GM19023 (cell line): ENCODE measurements around the gene DHX8.

ENCODE experiments used
- ATAC-seq: cut with Tn5 transposase; IDR thresholded peaks from one replicate; pipeline ENCODE4 v1.9.1; 2021; ENCODE audit warnings: mild to moderate bottlenecking, moderate library complexity; ENCODE audit not compliant: unreplicated experiment

DHX8 gene

DNA sequence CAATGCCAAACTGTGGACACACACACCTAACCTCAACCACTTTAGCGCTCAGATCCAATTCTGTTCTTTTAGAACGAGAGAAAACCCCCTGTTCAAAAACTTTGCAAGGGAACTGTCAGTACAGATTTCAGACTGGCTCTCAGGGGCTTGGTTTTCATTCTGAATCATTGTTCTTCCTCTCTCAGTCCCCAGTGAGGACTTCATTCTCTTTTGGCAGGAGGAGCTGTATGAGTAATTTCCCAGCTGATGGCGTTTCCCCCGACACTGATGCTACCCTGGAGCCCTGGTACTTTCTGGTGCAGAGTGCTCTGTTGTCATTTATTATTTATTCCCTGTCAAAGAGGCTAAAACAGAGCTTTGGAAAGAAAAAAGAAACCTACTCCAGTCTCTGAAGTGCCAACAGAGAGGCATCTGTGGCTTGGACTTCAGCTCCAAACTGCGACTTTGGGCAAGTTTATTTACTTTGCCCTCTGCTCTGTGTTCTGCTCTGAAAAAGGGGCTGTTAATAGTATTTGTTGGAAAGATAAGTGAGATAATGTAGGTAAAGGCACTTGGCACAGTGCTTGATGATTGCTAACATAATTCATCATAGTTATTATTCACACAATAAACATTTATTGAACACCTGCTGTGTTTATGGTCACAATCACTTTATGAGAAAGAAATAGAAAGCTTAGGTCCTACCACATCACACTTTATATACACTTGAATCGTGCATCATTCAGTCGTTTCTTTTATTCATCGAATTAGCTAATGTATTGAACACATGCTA, 34.0 kb downstream of the DHX8 start:
- ATAC-seq = peak; percentile 52

DNA sequence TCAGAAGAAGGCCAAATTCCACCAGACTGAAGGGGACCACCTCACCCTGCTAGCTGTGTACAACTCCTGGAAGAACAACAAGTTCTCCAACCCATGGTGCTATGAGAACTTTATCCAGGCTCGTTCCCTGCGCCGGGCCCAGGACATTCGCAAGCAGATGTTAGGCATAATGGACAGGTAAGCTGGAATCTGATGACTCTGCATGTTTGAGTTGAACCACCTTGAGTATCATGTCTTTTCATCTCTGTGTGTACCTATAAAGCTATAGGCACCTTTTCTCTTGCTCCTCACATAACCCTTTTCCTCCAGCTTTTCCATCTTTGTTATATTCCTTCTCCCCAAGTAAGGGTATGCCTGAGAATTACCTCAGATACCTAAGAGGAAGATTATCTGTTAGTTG, 37.6 kb downstream of the DHX8 start:
- no peak for ATAC-seq

DNA sequence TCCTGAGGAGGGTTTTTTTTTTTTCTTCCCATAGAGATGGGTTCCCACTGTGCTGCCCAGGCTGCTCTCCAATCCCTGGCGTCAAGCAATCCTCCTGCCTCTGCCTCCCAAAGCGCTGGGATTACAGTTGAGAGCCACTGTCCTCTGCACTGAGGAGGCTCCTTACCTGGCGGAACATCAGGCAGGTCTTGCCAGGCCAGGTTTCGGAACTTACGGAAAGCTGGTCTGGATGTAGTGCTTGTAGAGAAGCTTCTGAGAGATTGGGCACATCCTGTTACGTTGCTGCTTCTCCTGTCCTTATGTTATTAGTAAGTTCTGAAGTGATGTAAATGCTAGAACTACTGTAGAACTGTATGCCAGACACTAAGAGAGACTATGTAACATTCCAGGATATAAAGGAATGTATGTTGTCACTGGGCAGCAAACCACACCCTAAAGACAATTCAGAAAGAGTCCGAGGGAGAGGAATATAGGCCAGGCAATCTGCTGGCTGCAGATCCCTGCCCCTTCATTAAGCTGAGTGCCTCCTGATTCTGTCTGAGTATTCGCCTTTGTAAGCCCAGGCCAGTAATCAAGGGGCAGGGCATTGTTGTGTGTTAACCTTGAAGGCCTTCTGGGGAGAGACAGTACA, 41.3 kb downstream of the DHX8 start:
- ATAC-seq = no peak

DNA sequence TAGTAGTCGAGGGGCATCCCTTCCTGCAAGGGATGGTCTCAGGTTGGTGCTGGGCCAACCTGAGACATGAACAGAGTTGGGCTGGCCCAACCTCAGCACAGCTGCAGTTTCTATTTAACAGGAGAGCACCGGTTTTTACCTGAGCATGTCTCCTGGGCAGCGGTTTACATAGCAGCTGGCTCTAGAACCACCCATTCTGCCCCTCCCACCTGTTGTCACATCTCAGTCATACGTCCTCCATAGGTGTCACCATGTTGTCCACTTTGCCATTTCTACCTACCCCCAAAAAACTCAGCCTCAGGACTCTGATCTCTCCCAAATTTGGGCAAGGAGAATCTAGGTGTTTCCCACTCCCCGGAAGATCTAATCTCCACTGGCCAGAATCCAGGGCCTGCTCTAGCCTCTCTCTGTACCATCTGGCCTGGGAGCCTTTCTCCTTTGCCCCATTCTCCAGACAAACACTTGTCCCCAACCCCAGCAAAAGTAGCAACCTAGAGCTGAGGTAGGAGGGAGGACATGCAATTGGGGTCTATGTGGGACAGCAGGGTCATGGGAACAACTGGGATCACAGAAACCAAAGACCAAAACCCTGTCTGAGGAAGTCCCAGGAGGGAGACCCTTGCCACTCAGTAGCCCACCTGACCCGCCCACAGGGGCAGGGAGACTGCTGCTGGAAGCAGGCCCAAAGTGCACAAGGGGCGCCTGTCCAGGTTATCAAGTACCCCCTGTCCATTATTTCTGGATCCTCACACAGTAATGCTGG, 43.3 kb downstream of the DHX8 start:
- ATAC-seq = no peak

DNA sequence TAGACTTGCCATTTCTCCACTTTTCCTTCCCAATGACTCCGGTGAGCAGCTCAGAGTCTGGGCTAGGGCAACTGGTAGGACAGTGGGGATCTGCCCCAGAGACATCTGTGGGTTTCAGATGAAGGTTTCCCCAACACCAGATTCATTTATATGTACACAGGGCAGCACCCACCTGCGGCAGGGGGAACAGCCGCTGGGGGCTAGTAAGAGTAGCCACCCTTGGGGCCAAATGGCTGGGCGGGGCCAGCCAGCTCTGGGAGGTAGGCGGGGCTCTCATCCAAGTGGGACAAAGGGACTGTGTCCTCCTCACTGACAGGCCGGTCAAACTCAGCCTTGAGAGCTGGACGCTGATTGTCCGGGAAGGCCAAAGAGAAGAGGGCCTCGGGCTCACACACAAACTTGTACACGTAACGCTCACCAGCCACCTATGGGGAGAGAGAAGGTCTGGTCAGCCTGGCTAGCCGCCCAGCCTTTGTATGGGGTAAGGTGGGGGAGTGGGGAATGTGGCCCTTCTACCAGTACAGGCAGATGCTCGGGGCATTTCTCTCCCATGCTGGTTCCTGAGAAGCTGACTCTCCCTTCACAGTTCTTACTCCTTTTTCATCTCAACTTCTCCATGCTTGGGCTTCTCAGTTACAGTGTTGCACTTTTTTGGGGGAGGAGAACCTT, 44.7 kb downstream of the DHX8 start:
- no peak for ATAC-seq

DNA sequence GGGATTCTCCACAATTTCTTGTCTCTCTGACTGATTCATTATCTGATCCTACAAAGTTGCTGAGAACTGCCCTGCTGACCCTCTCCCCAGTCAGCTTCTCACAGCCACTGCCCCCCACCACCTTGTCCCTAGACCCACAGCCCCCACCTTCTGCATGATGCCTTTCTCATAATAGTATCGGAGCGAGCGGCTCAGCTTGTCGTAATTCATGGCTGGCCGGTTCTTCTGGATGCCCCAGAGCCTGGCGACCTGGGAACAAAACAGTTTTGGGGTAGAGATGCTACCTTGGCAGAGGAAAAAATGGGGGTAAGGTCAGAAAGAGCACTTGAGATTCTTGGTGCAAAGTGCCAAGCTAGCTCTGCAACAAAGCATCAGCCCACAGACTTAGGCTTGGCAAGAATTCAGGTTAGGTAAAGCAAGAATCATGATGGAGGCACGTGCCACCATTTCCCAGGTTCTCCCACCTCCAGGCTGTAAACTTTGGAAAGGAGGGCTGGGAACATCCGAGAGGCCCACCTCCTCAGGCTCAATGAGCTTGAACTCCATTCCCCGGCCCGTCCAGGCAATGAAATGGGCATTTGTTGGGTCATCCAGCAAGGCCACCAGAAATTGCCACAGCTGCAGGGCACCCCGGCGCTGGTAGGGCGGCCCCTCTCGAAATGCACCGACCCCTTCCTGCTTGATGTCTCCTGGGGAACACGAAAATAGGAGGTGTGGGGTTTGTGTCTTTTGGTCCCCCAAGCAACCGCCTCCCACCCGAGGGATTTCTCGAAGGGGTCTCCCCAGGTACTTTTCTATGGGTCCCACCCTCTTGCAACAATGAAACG, 45.4 kb downstream of the DHX8 start:
- ATAC-seq = no peak

DNA sequence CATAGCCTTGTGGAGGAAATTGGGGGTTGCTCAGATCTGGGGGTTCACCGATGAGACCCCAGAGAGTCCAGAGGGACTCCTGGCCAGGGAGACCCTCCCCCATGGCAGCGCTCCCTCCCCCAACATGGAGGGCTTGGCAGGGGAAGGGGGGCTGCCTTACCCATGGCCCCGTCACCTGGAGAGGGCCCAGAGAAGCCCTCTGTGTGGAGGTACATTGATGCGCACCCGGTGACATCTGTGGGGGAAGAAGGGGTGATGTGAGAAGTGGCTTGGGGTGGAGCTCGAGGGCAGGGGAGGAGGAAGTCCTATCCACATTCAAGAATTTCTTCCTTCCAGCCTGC, 46.1 kb downstream of the DHX8 start:
- no peak for ATAC-seq

DNA sequence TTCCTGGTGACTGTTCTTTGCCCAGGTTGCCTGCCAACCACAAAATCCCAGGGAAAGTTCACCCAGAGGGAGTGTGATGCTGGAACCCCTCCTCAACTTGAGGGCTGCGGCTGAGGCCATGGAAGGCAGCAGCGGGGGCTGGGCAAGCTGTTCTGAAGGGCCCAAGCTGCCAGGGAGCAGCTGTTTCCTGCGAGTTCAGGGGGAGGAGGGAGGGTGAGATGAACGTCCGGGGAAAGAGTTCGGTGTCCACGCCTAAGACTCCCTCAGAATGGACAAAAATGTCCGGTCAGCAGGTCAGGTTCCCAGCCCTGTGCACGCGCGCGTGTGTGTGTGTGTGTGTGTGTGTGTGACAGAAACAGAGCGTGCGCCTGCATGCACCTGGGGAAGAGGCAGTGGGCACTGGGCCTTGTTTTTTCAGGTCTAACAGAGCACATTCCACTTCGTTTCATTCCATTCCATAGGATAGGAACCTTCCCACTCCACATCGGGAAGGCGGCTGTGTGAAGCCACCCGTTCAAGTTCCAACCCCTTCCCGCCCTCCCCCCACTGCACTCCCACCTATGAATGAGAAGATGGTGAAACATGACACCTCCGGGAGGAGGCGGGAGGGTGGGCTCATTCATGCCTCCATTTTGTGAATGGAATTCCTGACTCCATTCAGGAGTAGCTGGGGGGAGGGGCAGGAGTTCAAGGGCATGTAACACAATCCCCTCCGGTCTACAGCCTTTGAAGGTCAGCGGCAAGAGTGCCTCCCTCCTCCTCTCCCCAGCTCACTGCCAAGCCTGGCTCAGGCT, 46.7 kb downstream of the DHX8 start:
- ATAC-seq = no peak

DNA sequence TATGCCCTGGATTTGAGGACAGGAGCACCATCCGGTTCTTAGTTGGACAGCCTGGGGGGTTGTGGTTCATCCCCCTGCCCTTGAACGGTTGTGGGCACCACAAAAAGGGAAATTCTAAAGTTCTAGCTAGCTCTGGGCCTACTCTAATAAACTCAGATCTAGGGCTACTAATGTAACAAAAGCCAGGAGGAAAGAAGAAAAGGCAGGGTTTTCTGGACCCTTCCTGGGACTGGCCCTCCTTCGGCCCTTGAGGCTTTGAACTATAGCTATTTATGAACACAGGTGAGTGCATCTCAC, 47.3 kb downstream of the DHX8 start:
- no peak for ATAC-seq

DNA sequence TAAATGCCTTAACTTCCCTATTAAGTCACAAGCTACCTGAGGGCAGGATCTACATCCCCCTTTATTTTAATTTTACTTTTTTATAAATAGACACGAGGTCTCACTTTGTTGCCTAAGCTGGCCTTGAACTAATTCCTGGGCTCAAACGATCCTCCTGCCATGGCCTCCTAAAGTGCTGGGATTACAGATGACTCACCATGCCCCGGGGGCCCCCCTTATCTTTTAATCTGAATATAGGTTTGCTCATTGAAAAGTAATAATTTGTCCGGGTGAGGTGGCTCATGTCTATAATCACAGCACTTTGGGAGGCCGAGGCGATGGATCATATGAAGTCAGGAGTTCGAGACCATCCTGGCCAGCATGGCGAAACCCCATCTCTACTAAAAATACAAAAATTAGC, 48.2 kb downstream of the DHX8 start:
- ATAC-seq = no peak

DNA sequence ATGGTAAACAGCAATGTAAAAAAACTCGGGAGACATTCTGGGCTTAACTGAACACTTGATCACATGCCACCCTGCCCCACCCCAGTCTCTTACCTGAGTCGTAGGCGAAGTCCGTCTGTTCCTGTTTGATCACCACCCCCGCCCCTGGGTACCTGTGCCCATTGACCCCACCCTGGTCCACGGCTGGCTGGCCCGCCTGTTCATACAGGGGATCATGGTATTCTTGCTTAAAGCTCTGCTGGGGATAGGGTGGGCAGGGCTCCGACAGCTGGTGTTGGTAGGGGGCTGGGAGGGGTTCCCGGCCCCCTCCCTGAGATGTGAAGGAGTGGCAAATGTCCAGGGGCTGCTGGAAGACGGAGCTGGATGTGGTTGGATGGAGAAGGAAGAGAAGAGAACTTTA, 48.8 kb downstream of the DHX8 start:
- ATAC-seq = no peak

DNA sequence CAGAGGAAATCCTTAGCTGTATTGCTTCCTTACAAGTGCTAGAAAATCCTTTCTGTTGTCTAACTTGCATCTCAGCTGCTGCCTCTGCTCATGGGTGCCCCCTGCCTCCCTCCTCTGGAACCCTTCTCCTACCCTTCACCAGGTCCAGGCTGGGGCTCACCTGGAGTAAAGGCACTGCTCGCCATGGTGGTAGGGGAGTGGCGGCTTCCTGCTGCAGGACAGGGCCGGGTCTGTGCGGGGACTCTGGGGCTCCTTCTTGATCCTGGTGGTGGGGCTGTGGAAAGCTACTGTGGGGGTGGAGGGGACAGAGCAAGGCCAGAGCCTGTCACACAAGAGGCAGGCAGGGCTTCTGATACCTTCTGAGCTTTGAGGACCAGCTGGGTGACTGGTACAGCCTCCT, 49.9 kb downstream of the DHX8 start:
- no peak for ATAC-seq

DNA sequence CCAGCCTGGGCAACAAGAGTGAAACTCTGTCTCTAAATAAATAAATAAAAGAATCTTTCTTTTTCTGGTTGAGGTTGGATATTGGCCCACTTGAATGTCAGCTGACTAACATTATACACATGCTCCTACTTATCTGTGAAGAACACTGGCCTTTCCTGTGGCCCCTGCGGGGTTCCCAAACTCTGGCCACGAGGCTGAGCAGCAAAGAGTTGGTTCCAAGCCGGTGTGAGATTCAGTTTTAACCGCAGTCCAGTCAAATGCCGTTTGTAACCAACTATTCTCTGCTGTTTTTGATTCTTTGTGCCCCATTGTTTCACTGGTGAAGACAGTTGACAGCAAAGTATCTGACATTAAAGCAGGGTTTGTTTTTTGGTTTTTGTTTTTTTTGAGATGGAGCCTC, 51.1 kb downstream of the DHX8 start:
- ATAC-seq = no peak

DNA sequence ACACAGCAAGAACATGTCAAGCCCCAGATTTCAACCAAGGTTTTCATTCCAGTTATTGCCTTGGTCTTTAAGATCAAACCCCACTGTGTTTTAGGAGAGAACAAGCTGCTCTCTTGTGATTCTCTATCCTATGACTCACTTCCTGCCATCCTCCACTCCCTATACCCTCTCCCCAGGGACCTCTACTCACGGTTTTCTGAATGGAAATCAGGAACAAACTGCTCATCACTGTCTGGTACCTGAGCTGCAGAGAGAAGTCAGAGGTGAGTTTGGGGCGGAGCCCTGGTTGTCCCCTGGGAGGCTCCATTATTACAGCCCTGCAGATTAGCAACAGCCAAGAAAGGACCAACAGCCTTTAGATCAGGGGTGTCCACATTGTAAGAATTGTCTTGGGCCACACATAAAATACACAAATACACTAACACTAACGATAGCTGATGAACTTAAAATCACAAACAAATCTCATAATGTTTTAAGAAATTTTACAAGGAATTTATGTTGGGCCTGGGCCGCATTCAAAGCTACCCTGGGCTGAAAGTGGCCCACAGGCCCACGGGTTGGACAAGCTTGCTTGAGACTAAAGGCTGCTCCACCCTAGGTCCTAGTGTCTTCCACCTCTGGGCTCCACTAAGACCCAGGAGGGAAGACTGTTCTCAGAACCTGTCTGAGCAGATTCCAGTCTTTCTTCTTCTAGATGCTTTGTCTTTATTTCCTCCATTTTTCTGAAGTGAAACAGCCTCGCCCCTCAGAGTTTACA, 52.6 kb downstream of the DHX8 start:
- no peak for ATAC-seq

DNA sequence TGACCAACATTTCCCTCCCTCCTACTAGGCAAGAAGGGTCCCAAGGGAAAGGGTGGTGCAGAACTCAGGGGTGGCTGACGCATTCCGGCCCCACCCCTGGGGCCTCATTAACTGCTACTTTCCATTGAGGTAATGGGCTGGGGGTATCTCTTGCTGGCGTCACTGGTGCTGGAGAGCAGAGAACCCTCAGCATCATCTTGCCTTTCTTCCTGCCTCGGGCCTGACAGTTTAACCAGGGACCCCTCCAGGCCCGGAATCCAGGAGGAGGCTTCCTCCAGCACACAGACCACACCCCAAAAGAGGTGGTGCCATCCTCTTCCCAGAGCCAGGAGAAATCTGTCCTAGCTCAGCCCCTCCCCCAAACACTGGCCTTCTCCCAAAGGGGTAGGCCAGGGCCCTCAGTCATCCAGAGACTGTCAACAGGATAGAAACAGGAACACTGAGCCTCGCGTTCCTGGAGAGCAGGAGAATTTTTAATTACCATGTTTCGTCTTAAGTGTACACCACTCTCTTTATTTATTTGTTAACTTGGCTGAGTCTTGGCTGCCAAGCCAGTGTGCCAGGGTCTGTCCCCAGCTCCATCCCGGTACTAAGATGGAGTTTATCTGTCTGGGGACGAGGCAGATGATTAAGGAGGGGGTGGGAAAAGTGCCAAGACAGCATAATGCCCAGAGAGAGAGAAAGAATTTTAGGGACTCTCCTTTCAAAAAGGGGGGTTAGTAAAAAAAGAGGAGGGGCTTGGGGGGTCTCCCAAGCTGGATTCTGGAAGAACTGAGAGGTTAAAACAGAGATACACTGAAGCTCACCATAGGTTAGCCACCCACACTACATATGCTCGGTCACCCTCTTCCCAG, 57.3 kb downstream of the DHX8 start:
- no peak for ATAC-seq

DNA sequence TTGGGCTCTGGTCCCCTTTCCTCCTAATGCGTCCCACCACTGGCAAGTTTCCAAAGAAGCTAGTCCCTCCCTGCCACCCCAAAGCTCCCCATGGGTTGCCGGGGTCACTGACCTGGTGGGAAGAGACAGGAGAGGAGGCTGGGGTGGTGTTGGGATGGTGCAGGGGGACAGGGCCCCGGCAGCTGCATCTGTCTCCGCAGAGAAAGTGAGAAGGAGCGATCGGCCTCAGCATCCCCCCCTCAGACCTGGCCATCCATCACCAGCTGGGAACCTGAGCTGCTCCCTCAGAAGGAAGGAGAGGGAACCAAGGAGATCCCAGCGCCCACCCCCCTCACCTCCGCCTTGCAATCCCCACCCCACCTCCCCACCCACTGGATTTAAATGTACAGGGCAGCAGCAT, 59.1 kb downstream of the DHX8 start:
- ATAC-seq = no peak

DNA sequence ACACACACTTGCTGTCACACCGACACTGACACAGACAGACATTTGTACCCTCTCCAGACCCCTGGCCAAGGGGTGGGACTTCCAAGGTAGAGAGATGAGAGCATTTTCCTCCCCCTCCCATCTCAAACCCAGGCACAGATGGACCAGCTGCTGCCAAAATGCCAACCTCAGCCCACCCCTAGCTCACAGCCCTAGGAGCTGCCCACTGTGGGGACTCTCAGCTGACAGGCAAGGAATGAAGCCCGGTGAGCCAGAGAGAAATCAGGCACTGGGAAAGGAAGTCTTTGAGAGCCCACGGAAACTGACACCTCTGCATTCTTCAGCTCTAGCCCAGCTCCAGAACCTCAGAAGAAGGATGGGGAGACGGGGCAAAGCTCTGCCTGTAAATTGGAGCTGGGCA, 59.5 kb downstream of the DHX8 start:
- no peak for ATAC-seq

DNA sequence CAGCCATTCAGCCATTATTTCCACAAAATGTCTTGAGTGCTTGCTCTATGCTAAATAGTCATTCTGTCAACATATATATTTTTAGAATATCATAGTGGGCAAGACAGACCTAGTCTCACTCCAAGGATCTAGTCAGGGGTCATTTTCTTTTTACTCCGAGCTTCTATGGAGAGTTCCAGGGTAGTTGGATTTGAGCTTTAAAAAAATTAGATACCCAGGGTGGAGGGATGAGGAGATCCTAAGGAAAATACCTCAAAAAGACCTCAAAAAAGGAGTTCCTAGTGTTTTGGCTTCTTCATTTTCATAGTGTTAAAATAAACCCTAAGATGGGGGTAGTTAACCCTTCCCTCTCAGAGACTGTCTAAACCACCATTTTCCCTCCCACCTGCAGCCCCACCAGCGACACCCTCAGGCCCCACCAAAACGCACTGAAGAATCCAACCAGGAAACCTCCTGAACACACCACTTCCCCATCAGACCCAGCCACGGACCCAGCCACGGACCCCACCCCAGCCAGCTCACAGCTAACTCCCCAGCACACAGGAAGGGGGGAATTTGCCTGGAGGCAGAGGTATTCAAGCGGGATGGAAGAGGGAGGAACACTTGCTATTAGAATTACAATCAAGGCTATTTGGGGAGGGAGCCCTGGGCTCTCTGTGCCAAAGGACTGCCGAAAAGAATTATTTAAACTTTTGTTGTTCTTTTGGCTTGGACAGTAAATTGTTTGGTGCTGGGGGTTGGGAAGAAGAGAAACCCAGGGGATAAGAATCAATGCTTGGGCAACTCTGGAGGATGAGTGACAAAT, 60.2 kb downstream of the DHX8 start:
- ATAC-seq = no peak
